SH-SY5Y (cell line): ENCODE results near the gene RERE.

Source experiments
- GATA2 ChIP-seq: IDR thresholded peaks from 2 replicates; pipeline ENCODE4 v1.6.1; 2011; ENCODE audit warnings: mild to moderate bottlenecking, low read depth, low read length
- GATA3 ChIP-seq: IDR thresholded peaks from 2 replicates; pipeline ENCODE4 v1.6.1; 2011; ENCODE audit warnings: low read depth, mild to moderate bottlenecking, low read length, moderate library complexity

DNA sequence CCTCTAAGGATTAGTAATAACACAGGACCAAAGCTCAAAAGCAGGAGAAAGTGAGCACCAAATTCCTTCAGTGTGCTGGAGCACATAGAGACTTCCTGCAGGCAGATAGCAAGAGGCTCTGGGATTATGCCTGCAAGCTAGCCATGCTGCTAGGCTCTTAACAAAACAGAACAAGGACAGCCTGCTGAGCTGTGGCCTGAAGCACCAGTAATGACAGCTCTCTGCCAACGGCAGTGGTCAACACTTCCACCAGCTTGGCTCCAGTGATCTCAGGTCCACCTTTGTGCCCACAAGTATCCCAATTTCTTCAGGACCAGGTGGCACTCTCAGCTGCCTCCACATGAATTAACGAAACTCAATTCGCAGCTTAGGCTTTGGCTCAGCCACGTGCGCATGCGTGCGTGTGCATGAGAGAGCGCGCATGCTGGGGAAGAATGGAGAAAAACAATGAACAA, 435.4 kb downstream of the RERE start:
- TF ChIP-seq GATA2 = no peak
- no peak for TF ChIP-seq GATA3
